ENCODE results near the gene RAD51AP1.
"Not testable (repeated sequence)": the region's sequence is repeated elsewhere in the genome, so short reads cannot be mapped to it uniquely, and the experiment has no call there.

The RAD51AP1 gene, protein sequence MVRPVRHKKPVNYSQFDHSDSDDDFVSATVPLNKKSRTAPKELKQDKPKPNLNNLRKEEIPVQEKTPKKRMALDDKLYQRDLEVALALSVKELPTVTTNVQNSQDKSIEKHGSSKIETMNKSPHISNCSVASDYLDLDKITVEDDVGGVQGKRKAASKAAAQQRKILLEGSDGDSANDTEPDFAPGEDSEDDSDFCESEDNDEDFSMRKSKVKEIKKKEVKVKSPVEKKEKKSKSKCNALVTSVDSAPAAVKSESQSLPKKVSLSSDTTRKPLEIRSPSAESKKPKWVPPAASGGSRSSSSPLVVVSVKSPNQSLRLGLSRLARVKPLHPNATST

DNA sequence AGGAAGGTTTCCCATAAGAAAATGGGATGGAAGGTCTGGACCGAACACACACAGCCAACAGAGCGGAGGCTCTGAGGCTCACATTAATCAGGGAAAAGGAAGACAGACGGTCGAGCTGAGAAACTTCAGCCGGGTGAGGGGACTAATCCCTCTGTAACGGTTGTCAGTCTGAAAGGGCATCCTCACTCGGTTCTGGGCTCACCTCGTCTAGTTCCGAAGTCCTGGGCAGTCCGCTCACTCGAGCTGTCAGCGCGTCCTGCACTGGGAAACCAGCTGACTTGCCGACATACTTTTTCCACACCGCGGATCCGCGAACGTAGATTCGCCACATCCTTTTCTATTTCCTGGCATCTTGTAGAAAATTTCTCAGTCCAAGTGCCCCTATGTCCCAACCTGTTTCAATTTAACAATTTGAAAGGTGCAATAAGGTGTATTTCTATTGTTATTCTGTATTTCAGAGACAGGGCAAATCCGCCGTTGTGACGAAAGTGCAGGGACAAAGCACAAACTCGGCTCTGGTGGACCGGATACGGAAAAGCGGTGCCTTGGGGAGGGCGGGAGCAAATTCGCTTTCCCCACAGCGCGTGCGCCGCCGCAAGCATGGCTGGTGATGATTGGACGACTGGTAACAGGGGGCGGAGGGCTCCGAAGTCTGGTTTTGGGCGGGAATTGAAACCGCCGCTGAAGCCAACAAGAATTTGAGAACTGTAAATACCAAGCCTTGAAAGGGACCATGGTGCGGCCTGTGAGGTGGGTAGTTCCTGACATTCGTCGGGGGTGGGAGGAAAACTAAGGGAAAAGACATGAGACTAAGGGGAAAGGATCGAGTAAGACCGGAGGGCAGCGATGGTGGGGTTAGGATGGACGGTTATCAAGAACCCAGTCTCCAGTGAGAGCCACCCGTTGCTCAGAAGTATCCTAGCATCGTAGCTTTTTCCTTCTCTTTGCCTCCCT is at the start of gene RAD51AP1:
TSS of gene RAD51AP1 (plus strand) at position 684 of the 954 bp plus-strand sequence. CDS start at position 734, 50 bp downstream.
- peak; percentile 93 for DNase-seq (ENCODE audit: low read depth)

DNA sequence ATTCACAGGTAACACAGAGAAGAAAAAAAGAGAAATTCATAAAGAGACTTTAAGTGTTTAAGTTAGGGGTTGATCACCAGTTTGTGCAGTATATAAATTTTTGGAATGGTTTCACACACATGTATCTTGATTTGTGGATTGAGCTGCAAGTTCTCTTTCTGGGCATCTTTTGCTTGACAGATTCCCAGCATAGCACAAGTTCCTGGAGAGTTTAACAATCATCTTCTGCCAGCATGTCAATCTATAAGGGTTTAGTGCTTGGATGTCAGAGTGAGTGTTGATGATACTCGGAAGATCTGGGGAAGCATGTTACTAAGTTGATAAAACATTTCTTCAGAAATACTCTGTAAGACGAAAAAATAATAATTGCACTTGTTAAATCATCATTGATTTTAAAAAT is 49.1 kb upstream of the RAD51AP1 start:
- no peak for DNase-seq (ENCODE audit: low read depth)

DNA sequence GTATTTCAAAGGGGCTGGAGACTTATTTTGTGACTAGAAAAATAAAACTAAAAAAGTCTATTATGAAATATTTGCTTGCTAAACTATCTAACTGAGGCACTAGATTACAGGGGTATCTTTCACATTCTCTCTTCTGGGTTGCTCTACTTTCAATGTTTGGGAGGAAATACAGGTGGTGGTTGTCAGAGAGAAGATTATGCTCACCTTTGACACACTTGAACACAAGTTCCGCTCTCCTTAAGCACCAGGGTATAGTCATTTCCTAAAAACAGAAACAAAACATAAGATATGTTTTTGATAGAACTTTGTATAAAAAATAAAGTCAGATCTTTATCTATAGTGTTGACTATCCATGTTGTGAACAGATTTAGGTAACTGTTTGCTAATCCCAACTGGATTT is 47.7 kb upstream of the RAD51AP1 start:
- no peak for DNase-seq (ENCODE audit: low read depth)

DNA sequence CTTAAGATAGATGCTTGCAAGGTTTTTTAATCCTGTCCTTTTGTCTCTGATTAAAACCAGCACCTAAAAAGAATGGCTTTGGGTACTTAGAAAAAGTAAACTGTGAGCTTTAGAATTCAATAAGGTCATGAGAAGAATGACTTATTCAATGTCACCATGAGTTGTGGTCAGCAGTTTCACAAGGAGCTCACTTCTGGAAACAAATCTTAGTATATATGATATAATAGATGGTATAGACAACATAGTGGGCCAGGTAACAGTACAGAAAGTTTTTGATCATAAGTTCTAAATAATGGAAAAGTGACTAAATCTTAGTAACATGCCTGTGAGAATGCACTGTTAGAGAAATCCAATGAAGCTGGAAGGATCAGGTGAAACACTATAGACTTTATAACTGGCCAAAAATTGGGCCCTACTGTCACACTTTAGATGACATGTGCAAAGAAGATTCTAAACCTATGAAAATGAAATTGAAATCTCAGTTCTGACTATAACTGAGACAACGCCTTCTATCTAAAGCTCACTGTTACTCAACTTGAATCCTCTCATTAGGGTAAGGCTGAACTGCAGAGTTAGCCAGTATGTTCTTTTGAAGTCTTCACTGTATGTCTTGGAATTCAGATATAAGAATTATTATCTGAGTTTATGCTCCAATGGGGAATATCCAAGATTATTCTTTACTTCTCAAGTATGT is 42.4 kb upstream of the RAD51AP1 start:
- no peak for DNase-seq (ENCODE audit: low read depth)

DNA sequence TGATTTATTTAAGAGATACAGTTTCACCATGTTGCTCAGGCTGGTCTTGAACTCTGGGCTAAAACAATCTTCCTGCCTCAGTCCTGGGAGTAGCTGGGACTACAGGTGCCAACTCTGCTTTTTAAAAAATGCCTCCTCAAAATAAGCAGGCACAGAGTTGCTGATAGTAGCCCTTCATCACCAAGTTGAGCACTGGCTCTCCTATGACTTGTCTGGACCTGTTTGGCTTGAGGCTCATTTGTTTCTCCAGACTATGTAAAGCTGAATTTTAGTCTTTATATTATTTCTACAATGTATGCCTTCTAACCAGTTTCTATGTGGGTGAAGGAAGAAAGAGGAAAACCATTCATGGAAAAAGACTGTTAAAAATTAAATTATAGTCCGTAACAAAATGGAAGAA is 39.5 kb upstream of the RAD51AP1 start:
- no peak for DNase-seq (ENCODE audit: low read depth)

DNA sequence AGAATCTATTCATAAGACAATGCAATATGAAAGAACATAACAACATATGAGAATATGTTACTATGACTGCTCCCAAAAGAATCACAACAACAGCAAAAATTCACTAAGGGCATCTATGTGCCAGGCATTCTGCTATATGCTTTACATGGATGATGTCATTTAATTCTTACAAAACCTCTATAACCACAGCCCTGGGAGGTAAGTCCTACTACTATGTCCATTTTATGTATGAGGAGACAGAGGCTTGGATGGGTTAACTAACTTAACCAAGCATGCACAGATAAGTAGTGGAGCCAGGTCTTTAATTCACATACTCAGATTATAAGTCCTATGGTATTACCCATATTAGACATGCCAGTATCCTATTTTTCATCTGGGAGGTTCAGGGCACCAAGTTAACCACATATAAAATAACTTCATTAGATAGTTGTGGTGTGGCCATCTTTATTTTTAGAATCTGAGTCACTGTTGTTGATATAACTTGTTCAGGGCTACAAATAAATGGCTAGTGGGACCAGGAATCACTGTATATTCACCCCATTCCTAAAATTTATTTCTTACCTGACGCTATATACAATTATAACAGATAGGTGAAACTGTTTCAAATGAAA is 33.2 kb upstream of the RAD51AP1 start:
- no peak for DNase-seq (ENCODE audit: low read depth)

DNA sequence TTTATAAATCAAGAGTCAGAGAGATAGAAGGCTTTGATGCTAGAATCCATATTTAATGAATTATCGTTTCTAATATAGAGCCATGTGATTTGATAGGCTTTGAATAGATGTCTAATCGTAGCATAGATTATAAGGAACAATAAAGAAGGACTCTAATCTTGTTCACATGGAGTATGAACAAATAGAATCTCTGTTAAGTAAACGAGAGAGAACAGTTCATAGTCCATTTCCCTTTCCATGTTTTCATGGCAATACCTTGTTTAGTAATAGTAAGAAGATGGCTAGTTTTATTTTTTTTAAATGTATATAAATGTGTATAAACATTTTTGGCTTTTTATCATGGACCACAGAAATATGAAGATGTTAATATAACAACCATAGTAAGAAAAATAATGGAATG is 32.3 kb upstream of the RAD51AP1 start:
- no peak for DNase-seq (ENCODE audit: low read depth)

DNA sequence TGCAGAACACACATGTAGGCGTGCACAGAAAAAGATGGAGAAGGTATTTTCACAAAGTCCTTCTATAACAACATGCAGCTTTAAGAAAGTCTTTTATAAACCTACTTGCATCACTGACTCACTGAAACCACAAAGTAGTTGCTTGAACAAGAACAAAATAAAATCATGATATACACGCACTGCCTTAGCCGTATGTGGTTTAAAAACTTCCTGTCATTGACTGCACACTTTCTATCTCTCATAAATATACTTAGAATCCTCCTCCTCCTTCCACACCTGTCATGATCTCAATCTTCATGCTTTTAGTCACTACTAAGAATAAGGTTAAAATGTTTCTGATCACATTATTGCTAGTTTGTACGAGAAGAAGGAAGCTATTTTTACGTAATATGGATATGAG is 31.8 kb upstream of the RAD51AP1 start:
- DNase-seq (ENCODE audit: low read depth) = no peak

DNA sequence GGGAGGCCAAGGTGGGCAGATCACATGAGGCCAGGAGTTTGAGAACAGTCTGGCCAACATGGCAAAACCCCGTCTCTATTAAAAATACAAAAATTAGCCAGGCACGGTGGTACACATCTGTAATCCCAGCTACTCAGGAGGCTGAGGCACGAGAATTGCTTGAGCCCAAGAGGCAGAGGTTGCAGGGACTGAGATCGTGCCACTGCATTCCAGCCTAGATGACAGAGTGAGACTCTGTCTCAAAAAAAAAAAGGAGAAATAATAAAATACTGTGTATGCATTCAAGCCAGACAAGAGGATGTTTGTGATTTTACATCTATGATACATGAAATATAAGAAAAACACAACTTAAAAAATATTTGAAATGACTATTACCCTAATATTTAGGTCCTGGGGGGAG is 30.2 kb upstream of the RAD51AP1 start:
- DNase-seq (ENCODE audit: low read depth) = not testable (repeated sequence)

DNA sequence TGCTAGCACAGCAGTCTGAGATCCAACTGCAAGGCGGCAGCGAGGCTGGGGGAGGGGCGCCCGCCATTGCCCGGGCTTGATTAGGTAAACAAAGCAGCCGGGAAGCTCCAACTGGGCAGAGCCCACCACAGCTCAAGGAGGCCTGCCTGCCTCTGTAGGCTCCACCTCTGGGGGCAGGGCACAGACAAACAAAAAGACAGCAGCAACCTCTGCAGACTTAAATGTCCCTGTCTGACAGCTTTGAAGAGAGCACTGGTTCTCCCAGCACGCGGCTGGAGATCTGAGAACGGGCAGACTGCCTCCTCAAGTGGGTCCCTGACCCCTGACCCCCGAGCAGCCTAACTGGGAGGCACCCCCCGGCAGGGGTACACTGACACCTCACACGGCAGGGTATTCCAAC is 29.4 kb upstream of the RAD51AP1 start:
- not testable (repeated sequence) for DNase-seq (ENCODE audit: low read depth)

DNA sequence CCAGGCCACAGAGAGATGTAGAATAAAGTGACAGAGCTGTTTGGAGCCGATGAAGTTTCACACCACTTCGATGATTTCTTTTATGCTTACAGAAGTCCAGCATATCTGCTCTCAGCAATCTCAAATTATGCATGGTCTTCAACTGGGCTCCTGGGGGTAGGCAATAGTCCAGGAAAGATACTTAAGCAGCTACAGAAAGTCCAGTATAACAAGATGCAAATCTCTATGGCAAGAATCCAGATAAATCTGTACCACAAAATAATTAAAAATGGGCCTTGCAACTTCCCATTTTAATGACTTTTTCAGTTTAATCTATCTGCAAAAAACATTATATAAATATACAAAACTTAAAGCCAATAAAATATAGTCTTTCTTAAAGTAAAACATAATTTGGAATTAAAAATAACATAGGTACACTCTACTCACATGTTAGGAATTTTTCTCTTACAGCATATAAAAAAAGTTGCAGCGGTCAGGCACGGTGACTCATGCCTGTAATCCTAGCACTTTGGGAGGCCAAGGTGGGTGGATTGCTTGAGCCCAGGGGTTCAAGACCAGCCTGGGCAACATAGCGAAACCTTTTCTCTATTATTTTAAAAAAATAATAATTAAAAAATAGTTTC is 20.5 kb upstream of the RAD51AP1 start:
- peak; percentile 43 for DNase-seq (ENCODE audit: low read depth)

DNA sequence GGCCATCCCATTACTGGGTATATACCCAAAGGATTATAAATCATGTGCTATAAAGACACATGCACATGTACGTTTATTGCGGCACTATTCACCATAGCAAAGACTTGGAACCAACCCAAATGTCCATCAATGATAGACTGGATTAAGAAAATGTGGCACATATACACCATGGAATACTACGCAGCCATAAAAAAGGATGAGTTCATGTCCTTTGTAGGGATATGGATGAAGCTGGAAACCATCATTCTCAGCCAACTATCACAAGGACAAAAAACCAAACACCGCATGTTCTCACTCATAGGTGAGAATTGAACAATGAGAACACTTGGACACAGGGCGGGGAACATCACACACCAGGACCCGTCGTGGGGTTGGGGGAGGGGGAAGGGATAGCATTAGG is 15.2 kb upstream of the RAD51AP1 start:
- DNase-seq (ENCODE audit: low read depth) = not testable (repeated sequence)

DNA sequence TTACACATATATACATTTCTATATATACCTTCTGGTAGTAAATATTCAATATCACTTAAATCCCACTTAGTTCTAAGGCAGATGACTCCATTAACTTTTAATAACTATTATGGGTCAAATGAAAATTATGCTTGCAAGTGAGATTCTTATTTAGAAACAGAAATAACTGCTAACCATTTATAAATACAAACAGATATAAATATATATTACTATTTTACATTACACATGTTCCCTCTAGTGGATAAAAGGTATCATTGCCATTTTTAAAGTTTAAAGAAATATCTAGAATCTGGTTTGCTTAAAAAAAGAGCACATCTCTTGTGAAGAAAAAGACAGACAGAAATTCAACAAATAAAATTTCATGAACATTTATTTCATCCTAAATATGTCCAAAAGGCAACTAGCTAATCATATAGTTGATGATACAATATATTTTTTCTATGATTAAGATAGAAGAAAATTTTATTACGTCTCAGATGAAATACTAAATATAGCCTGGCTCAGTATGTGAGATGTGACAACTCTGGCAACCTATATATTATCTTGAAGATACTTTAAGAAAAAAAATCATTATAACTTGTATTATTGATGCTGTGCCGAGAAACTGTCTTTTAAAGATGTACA is 11.7 kb upstream of the RAD51AP1 start:
- DNase-seq (ENCODE audit: low read depth) = no peak

DNA sequence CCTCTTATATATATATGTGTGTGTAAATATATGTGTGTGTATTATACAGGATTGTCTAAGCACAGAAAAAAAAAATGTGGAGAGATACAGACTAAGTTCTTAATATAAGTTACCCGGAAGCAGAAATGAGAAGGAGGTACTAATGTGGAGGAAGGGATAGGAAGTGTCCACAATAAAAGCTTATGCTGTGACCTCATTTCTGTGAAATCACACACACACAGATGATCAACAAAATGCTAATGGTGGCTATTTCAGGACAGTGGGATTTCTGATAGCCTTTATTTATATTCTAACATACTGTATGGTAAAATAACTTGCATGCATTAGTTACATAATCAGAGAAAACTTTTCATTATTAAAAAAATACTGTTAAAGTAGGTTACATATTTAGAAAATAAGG is 8.5 kb upstream of the RAD51AP1 start:
- DNase-seq (ENCODE audit: low read depth) = no peak

DNA sequence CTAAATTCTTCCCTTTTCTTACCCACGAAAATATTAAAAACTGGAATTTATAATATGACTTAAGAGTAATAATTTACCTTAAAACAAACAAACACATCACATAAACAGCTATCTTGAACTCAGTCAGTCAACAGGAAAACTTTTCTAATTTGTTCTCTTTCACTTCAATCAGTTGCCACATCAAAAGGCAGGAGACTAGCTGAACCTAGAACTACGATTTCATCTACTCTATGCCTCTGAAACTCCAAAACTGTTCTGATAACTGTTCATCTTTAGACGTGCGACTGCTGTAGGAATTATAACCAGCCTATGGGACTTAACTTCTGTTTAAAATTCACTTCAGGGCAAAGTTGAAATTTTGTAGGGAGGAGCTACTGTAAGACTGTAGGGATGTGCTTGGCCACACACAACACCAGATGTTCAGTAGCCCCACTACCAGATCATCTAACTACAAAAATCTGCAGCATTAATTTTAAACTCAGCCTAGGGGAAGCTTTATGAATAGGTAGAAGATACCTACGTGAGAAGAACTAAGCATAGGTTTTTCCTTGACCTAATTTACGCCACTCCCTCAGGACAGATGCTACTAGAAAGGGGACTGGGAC is 7.6 kb upstream of the RAD51AP1 start:
- no peak for DNase-seq (ENCODE audit: low read depth)

DNA sequence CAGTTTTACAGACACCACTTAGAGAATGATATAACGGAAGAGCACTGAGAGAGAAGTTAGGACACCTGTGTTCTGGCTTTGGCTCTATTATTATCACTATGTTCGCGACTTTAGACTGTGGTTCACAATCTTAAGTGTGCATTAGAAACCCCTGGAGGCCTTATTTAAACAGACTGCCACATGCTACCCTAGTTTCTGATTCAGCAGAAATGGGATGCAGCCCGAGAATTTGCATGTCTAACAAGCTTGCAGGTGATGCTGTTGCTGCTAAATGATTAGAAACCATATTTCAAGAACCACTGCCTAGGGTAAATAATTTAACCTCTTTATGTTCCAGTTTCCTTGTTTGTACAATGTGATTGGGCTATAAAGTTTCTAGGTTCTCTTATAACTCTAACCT is 3.6 kb upstream of the RAD51AP1 start:
- no peak for DNase-seq (ENCODE audit: low read depth)

DNA sequence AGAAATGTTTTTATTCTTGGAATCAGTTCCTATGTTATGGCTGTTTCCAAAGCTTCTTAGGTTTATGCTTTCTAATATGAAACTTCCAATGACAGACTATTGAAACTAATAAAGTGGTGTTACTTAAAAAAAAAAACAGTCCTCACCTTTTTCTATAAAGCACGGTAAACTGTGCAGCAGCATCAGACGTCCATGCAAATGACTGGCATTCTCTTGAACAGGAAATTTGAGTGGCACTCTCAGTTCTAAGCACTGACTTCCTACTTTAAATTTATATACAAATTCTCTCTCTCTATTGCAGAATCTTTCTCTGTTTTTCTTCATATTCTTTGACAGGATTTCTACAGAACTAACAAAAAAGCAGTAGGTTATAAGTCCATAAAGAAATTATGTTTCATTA is 2.8 kb upstream of the RAD51AP1 start:
- no peak for DNase-seq (ENCODE audit: low read depth)

DNA sequence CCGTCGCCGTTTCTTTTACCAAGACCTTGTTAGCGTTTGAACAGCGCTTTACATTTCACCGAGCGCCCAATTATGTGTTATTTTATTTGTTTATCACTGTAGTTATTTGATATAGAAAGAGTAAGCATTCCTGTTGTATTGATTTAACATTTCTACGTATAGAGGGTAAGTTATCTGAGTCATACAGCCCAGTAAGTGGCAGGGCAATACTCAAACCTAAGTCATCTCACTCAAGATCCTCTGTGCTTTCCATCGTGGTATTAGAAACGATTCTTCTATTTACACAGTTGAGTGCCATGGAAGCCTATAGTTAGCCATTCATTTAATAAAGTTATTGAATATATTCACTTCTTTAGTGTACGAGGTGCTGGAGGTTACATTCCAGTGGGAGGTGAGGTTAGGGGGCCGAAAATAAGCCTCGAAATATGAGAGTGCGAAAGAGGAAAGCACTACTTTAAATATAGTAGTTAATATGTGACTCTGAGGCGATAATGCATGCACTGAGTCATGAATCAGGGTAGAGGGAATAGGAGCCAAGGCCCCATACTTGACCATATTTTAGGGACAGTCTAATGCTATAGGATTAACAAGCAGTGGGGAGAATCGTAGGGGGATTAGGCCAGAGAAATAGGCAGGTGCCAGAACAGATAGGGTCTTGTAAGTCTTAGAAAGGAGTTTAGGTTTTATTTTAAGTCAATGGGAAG is 629 bp downstream of the RAD51AP1 start:
- no peak for DNase-seq (ENCODE audit: low read depth)

DNA sequence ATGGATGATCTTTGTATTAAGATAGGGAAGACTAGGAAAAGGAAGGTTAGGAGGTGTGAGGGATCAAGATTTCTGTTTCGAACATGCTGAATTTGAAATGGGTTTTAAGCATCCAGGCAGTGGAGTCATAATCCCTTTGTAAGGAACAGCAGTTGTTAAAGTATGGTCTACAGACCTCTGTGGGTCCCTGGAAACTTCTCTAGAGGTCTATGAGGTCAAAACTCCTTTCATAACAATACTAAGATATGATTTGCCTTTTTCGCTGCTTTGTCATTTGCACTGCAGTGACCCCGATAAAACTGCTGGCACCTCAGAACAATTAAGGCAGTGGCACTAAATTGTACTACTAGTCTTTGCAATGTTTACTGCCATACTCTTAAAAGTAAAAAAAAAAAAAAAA is 1.5 kb downstream of the RAD51AP1 start:
- DNase-seq (ENCODE audit: low read depth) = no peak

DNA sequence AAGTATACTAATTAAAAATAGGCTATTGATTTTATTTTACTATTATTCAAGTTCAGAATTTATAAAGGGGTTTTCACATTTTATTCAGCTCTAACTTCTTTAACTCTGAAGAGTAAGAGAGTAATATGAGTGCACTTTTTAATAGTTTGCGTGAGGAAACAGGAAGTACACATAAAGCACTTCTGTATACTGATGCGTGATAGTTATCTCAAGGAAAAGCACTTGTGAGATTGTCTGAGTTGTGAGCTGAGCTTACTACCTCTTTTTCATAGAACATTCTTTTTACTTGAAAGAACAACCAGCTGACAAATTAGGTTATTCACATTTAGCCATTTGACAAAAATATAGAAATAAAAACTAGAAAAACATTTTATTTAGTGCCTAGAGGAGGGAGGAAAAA is 1.9 kb downstream of the RAD51AP1 start:
- DNase-seq (ENCODE audit: low read depth) = no peak
